Stimulated activated CD8-positive, alpha-beta memory T cell treated with anti-CD3 and anti-CD28 coated beads, Interleukin-12 subunit alpha, Interleukin-12 subunit beta, amount 100 ng/mL, for 1 hour (primary cell): Measurements from ENCODE around the gene UBE3C.

Experiments
- DNase-seq: peaks from one replicate; pipeline ENCODE4 v3.0.0-alpha.2; 2020; ENCODE audit warnings: low read depth

Gene UBE3C

GRCh38 chr7:157177983-157178381, 39.3 kb downstream of the UBE3C start:
- DNase-seq, result no peak

- no peak for DNase-seq
These were observed 45.1 kb downstream of the UBE3C start for GRCh38 chr7:157183832-157184231.

DNA sequence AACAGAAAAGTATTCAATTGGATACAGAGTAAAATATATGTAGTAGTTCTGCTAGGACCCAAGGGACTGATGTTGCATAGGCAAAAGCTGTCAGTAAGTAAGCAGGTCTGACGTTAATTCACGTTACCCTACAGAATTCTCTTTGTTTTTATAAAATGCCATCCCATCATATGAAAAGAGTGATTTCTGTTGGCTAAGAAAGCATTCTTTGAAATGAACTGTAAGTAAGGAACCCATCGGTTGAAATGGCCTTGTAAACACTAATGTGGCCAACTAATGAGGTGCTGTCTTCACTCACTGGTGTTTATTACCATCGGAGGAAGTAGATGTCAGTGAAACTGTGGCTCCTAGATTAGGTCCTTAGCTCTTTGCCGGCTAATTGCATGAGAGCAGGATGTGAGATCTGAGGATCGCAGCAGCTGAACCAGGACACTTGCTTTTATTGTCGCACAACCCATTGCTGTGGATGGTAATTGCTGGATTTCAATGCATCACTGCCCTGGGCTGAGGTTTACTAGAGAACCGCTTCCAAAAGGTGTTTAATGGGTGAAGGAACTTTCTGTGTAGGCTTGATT, 49.5 kb downstream of the UBE3C start:
- DNase-seq, result no peak

DNA sequence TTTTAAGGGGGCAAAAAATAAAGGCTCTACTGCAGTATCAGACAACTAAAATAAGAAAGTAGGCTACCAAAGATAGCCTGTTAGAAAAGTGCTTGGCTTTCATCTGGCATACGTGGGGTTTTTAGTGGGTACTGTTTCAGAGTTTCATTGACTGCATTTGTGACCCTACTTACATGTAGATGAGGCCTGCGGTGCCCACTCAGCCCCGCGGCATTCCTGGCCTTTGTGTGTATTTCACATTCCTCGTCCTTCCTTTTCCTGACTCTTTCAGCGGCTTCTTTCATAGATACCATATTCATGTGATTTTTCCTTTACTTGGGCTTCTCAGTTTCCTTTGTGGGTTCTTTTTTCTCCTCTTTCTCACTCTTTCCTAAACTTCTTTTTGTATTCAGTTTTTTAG, 50.7 kb downstream of the UBE3C start:
- no peak for DNase-seq

GRCh38 chr7:157192861-157193260, 54.1 kb downstream of the UBE3C start:
- no peak for DNase-seq

- no peak for DNase-seq
These were observed 54.5 kb downstream of the UBE3C start for GRCh38 chr7:157193274-157193673.

- DNase-seq, result no peak
These were observed 56.2 kb downstream of the UBE3C start for GRCh38 chr7:157194948-157195347.

DNA sequence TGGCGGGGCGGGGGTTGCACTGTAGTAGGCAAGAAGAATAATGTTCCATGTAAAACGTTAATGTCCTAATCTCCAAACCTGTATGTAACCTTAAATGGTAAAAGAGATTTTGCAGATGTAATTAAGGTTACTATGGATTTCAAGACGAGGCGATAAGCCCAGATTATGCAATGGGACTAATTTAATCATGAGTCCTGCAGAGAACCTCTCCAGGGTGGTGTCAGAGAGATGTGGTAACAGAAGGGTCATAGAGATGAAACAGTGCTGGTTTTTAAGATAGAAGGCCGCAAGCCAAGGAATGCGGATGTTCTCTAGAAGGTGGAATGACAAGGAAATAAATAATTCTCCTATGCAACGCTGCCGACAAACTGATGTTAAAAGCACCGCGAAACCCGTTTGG, 57.1 kb downstream of the UBE3C start:
- DNase-seq, result no peak

DNA sequence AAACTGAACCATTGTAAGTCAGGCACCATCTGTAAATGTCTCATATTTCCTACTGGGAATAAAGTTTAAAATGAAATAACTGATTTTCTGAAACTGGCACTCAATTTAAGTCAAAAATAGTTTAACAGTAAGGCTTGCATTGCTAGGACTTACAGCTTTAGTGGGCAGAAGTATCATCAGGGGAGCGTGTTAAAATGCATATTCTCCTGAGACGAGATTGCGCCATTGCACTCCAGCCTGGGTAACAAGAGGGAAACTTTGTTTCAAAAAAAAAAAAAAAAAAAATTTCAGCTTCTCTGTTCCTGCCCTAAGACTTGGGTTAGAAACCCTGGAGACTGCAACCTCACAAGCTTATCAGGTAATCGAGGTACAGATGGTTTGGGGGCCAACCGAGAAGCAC, 65.4 kb downstream of the UBE3C start:
- DNase-seq, result no peak

GRCh38 chr7:157205438-157205837, 66.7 kb downstream of the UBE3C start:
- DNase-seq, result no peak

GRCh38 chr7:157208571-157209413, 70.1 kb downstream of the UBE3C start:
- no peak for DNase-seq

- no peak for DNase-seq
These were observed 72.0 kb downstream of the UBE3C start for GRCh38 chr7:157210682-157211081.

GRCh38 chr7:157211690-157212089, 73.0 kb downstream of the UBE3C start:
- no peak for DNase-seq

DNA sequence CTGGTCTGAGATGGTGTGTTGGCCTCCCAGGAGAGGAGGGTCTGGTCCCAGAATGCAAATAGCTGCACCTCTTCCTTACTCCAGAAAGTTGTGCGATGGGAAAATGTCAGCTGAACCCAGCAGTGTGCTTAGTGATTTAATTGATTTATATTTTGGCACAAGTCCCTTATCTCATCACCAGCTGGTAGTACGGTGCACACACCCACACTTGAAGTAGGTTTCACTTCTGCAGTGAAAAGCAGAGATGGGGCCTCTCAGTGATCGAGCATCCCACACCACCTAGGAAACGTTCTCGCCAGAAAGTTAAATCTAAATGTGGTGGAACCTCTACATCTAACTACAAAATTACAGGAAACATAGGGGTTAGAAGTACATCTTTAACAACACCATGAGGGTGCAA, 80.4 kb downstream of the UBE3C start:
- no peak for DNase-seq

DNA sequence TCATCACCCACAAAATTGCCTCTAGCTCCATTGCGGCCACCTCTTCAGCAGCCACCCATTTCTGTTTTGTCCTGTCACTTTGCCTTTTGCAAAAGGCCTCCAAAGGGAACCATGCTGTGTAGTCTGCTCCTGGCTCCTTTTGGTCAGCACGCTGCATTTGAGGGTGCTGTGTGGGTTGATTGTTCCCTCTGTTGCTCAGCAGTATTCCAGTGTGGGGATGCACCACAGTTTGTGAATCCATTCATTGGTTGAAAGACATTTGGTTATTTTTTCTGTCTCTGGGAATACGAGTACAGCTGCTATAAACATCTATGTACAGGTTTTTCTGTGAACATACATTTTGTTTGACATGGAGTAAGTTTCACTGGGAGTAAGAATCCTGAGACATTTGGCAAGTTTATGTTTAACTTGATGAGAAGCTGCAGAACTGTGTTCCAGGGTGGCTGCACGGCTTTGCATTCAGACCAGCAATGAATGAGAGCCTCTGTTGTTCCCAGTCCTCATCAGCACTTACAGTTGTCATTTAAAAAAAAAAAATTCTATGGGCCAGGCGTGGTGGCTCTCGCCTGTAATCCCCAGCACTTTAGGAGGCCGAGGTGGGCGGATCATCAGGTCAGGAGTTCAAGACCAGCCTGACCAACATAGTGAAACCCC, 82.3 kb downstream of the UBE3C start:
- no peak for DNase-seq

DNA sequence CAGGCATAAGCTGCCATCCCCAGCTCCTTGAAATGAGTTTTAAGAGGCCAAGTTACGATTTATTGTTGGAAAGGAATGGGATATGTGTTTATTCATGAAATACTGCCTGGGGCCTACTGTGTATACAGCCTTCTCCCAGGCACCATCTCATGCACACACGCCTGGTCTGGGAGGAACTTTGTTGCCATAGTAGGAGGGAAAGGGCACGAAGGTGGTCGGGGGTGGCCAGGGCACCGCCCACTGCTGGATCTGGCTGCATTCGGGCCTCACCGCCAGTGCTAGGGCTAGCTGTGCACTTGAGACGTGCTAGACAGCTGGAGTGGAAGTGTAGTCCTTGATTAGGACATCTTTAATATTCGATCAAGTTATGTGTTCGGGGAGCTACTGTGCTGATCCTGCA, 84.0 kb downstream of the UBE3C start:
- DNase-seq, result no peak

DNA sequence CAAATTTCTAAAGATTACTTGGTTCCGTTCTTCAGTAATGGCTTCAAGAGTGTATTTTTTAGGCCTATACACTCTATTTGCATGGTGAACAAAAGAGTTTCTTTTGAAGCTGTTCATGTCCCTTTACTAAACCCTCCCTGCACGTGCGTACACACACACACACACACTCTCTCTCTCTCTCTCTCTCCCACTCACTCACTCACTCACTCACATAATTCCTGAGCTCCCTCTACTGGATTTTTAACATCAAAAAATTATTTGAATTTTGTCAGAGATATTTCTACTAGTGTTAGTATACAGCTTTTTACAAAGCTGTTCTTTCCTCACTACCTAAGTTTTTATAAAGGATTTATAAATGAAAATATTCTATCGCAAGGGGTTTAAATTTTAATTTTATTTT, 85.9 kb downstream of the UBE3C start:
- DNase-seq, result no peak

- no peak for DNase-seq
These were observed 90.2 kb downstream of the UBE3C start for GRCh38 chr7:157228864-157229422.

GRCh38 chr7:157233677-157234076, 95.0 kb downstream of the UBE3C start:
- no peak for DNase-seq

DNA sequence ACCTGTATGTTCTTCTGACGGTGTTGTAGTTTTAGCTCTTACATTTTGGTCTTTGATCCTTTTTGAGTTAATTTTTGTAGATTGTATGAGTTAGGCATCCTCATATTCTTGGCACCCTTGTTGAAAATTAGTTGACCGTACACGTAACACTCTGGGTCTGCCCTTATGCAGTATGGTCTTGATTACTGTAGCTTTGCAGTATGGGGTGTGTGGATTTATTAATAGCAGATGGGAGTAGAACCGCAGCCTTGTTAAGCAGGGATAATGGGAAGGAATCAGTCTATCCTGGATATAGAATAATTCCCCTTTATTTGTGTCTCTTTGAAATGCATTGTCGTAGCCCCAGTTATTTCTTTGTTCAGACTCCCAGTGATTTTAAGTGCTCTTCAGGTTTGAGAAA, 95.5 kb downstream of the UBE3C start:
- DNase-seq, result no peak

DNA sequence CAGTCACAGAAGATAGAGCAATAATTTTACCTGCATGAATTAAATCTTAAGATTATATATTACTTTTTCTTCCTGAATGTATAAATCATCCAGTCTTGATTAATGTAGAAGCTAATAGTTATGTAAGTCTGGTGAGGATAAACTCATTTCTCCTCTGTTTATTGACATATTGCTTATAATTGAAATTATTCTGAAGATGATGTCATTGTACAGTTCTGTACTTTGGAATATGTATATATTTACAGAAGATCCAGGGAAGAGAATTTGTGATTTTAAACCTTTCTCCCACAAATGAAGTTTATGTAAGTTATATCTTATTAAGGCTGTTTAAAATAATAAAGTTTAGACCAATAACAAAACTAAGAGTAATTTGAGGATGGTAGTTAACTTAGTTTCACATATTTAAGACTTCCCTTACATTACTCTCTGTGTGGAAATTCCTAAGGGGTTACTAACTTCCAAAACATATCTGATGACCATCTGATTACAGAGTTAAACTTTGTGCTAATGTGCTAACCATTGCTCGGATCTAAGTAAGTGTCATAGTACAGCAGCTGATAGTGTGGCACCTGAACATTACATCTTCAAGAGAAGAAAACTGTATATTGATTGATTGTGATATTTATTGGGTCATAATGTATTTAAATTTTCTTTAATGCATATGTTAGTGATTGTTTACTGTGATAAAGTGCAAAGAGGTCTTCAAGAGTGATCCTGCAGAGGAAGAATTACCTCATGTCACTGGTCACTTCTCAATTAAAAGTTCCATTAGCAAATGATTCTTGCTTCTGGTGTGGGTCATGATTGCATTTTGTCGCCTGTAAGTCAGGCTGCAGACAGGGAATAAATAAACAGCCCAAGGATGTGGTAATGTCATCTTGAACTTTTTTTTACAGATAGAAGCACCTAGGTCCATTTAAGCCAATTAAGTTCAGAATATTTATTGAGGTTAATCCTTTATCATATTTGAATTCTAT, 96.9 kb downstream of the UBE3C start:
- no peak for DNase-seq

DNA sequence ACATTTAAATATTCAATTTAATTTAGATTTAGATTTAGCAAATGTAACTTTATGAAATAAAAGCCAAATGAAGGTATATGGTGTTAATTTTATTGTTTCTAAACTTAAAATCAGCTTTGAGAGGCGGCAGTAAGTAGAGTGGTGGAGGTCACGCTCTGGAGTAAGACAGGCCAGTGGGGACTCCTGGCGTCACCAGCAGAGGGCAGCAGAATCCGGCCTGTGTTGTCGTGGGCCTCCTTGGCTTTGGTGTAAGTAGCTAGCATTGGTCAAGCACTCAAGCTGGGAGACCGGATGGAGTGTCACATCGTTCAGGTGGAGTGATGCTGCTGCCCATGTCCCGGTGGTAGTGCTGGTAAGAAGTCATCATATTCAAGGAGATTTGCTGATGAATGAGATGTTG, 99.4 kb downstream of the UBE3C start:
- no peak for DNase-seq
